GM18508 (cell line): Measurements from ENCODE around the gene MYO5B.
"Not testable (repeated sequence)": the region's sequence is repeated elsewhere in the genome, so short reads cannot be mapped to it uniquely, and the experiment has no call there.

Experiments used
- ATAC-seq: cut with Tn5 transposase; IDR thresholded peaks from one replicate; pipeline ENCODE4 v1.9.1; 2021; ENCODE audit warnings: moderate number of reproducible peaks; ENCODE audit not compliant: insufficient read depth, unreplicated experiment

Gene MYO5B

GRCh38 chr18:50113726-50114125 lies 81.2 kb downstream of the MYO5B start:
- no peak for ATAC-seq

- no peak for ATAC-seq
These were observed 83.5 kb downstream of the MYO5B start for GRCh38 chr18:50111398-50111797.

GRCh38 chr18:50107468-50107977 lies 87.4 kb downstream of the MYO5B start:
- ATAC-seq: no peak

- no peak for ATAC-seq
These were observed 89.9 kb downstream of the MYO5B start for GRCh38 chr18:50105027-50105426.

- no peak for ATAC-seq
These were observed 90.5 kb downstream of the MYO5B start for GRCh38 chr18:50104421-50104820.

GRCh38 chr18:50099725-50100407 lies 95.1 kb downstream of the MYO5B start:
- ATAC-seq: peak; percentile 79

GRCh38 chr18:50097702-50098101 lies 97.2 kb downstream of the MYO5B start:
- no peak for ATAC-seq

- no peak for ATAC-seq
These were observed 98.0 kb downstream of the MYO5B start for GRCh38 chr18:50096766-50097435.

- ATAC-seq: not testable (repeated sequence)
These were observed 100.2 kb downstream of the MYO5B start for GRCh38 chr18:50094786-50095185.

GRCh38 chr18:50094221-50094773 lies 100.7 kb downstream of the MYO5B start:
- no peak for ATAC-seq

GRCh38 chr18:50093366-50094064 lies 101.4 kb downstream of the MYO5B start:
- ATAC-seq: no peak

GRCh38 chr18:50092245-50092805 lies 102.6 kb downstream of the MYO5B start:
- ATAC-seq: no peak

GRCh38 chr18:50091509-50092244 lies 103.3 kb downstream of the MYO5B start:
- no peak for ATAC-seq

GRCh38 chr18:50090370-50091312 lies 104.3 kb downstream of the MYO5B start:
- ATAC-seq: no peak

- no peak for ATAC-seq
These were observed 105.2 kb downstream of the MYO5B start for GRCh38 chr18:50089702-50090101.

- no peak for ATAC-seq
These were observed 111.2 kb downstream of the MYO5B start for GRCh38 chr18:50083708-50084107.

GRCh38 chr18:50080932-50081560 lies 113.9 kb downstream of the MYO5B start:
- no peak for ATAC-seq

GRCh38 chr18:50080316-50080715 lies 114.6 kb downstream of the MYO5B start:
- ATAC-seq: no peak
